Measurements from ENCODE around the gene VAT1L.

DNA sequence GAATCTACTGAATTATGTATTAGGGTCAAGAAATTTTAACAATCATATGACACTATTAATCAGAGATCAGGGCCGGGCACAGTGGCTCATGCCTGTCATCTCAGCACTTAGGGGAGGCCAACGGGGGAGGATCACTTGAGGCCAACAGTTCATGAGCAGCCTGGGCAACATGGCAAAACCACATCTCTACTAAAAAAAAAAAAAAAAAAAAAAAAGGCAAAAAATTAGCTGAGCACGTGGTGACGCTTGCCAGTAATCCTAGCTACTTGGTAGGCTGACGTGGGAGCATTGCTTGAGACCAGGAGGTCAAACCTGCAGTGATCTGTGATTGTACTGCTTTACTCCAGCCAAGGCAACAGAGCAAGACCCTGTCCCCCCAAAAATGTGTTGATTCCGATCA, 181.5 kb downstream of the VAT1L start:
- no peak for TF ChIP-seq ZNF274 (IDR thresholded peaks at IDR 0.05; ENCODE audit: low read depth, low read length)
- no peak for TF ChIP-seq YY1 (IDR thresholded peaks at IDR 0.05; ENCODE audit: insufficient read depth, insufficient read length)

Measured in NT2/D1 (cell line).